ENCODE results near the gene C9orf72.
"Not testable (repeated sequence)": the region's sequence is repeated elsewhere in the genome, so short reads cannot be mapped to it uniquely, and the experiment has no call there.

The C9orf72 gene

GRCh38 chr9:27511771-27512170, 61.5 kb downstream of the C9orf72 start:
- no peak for DNase-seq (ENCODE audit: low spot score)

- no peak for DNase-seq (ENCODE audit: low spot score)
Measured at GRCh38 chr9:27510780-27511179, 62.5 kb downstream of the C9orf72 start.

- DNase-seq (ENCODE audit: low spot score): no peak
Measured at GRCh38 chr9:27506981-27507380, 66.3 kb downstream of the C9orf72 start.

- no peak for DNase-seq (ENCODE audit: low spot score)
Measured at GRCh38 chr9:27505744-27506161, 67.5 kb downstream of the C9orf72 start.

GRCh38 chr9:27504259-27504658, 69.0 kb downstream of the C9orf72 start:
- DNase-seq (ENCODE audit: low spot score): no peak

- DNase-seq (ENCODE audit: low spot score): no peak
Measured at GRCh38 chr9:27503623-27504022, 69.7 kb downstream of the C9orf72 start.

- DNase-seq (ENCODE audit: low spot score): not testable (repeated sequence)
Measured at GRCh38 chr9:27500902-27501301, 72.4 kb downstream of the C9orf72 start.

GRCh38 chr9:27499451-27499850, 73.8 kb downstream of the C9orf72 start:
- no peak for DNase-seq (ENCODE audit: low spot score)

GRCh38 chr9:27497883-27498417, 75.3 kb downstream of the C9orf72 start:
- DNase-seq (ENCODE audit: low spot score): no peak

All from D341Med (cell line).